Endothelial cell (in vitro differentiated cells): ENCODE measurements around the gene SPRY2. TPM values are rescaled to one million over a fixed set of nuclear protein-coding genes. Genes with fewer than 3 reads are reported as not detected.
A peak's percentile ranks its signal among the peaks of the same experiment; 100 is the strongest.

Source experiments
- DNase-seq: peaks from one replicate; pipeline ENCODE4 v3.0.0; 2021; ENCODE audit warnings: low spot score
- H3K27ac Mint-ChIP-seq: one replicate; pipeline ENCODE4 v1.8.0; 2021; ENCODE audit warnings: mixed read lengths, inconsistent platforms; ENCODE audit not compliant: unreplicated experiment
- H3K27me3 Mint-ChIP-seq: one replicate; pipeline ENCODE4 v1.8.0; 2021; ENCODE audit warnings: mild to moderate bottlenecking, moderate library complexity, mixed read lengths, inconsistent platforms; ENCODE audit not compliant: unreplicated experiment
- H3K36me3 Mint-ChIP-seq: one replicate; pipeline ENCODE4 v1.8.0; 2021; ENCODE audit warnings: mild to moderate bottlenecking, low read depth, mixed read lengths, inconsistent platforms; ENCODE audit not compliant: unreplicated experiment
- H3K4me1 Mint-ChIP-seq: one replicate; pipeline ENCODE4 v1.8.0; 2021; ENCODE audit warnings: mild to moderate bottlenecking, mixed read lengths, inconsistent platforms; ENCODE audit not compliant: unreplicated experiment
- H3K4me3 Mint-ChIP-seq: one replicate; pipeline ENCODE4 v1.8.0; 2021; ENCODE audit warnings: mild to moderate bottlenecking, mixed read lengths, inconsistent platforms; ENCODE audit not compliant: unreplicated experiment
- H3K9me3 Mint-ChIP-seq: one replicate; pipeline ENCODE4 v1.8.0; 2021; ENCODE audit warnings: mixed read lengths, inconsistent platforms; ENCODE audit not compliant: unreplicated experiment
- long read RNA-seq: library from polyadenylated mRNA; unstranded; transcript quantifications from one replicate; pipeline ENCODE4 v2.0.0, GENCODE V29; 2020; ENCODE audit not compliant: unreplicated experiment
- total RNA-seq: library from RNA; stranded (reverse); fragmentation: NEBNext Ultra II Directional; extraction: Animal tissue kit (Norgen Biotek cat#: 25700); gene quantifications from one replicate; pipeline ENCODE4 v1.2.1, GENCODE V29; 2021; ENCODE audit not compliant: unreplicated experiment
- TF ChIP-seq, protein P1 (sequence below): fragments of 200-600 bp; sonication (generic); IDR thresholded peaks from one replicate; pipeline ENCODE4 v1.5.0; 2021; ENCODE audit warnings: antibody characterized with exemption; ENCODE audit not compliant: unreplicated experiment

The SPRY2 gene, protein sequence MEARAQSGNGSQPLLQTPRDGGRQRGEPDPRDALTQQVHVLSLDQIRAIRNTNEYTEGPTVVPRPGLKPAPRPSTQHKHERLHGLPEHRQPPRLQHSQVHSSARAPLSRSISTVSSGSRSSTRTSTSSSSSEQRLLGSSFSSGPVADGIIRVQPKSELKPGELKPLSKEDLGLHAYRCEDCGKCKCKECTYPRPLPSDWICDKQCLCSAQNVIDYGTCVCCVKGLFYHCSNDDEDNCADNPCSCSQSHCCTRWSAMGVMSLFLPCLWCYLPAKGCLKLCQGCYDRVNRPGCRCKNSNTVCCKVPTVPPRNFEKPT
- 21.7 TPM for total RNA-seq
- long read RNA-seq, partial matches to known transcripts = 0 of 2 reads
- long read RNA-seq, other reads (novel, unspliced or antisense) = 0 of 2 reads

DNA sequence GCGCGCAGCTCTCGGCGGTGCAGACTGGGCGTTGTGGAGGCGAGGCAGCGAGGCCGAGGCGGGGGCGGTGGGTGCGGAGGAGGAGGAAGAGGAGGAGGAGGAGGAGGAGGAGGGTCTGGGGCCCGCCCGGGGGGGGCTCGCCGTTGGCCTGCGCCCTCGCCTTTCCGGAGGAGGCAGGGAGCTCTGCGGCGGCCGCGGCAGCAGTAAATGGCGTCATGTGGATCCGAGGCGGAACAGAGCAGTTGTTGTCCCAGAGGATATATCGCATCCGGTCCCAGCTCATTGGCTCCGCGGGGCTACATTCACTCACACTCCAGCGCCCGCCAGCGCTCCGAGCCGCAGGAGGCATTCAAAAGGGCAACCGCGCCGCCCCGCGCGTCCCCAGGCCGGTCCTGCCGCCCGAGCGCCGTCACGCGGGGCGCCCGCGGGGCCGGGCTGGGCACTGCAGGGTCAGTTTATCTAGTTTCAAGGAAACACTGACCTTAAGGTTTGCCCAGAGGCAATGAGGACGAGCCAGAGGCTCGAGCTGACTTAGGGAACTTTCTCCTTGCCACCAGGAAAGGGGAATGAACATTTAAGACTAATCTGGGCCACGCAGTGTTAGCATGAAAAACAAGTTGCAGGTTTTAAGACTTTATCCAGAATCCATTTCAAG, at the start of gene SPRY2:
Gene SPRY2 (minus strand): TSS at position 26 of the 655 bp plus-strand sequence. CDS start 3,421 bp downstream, outside the sequence.
- no peaks in the 10 kb centered on the region for H3K9me3 Mint-ChIP-seq
- H3K27ac Mint-ChIP-seq = peak within 1 kb of the TSS; percentile 100
- DNase-seq = peak; percentile 90
- peaks cover 14% of the 10 kb centered on the region for H3K36me3 Mint-ChIP-seq
- peaks cover 8% of the 10 kb centered on the region for H3K27me3 Mint-ChIP-seq
- TF ChIP-seq, protein P1, sequence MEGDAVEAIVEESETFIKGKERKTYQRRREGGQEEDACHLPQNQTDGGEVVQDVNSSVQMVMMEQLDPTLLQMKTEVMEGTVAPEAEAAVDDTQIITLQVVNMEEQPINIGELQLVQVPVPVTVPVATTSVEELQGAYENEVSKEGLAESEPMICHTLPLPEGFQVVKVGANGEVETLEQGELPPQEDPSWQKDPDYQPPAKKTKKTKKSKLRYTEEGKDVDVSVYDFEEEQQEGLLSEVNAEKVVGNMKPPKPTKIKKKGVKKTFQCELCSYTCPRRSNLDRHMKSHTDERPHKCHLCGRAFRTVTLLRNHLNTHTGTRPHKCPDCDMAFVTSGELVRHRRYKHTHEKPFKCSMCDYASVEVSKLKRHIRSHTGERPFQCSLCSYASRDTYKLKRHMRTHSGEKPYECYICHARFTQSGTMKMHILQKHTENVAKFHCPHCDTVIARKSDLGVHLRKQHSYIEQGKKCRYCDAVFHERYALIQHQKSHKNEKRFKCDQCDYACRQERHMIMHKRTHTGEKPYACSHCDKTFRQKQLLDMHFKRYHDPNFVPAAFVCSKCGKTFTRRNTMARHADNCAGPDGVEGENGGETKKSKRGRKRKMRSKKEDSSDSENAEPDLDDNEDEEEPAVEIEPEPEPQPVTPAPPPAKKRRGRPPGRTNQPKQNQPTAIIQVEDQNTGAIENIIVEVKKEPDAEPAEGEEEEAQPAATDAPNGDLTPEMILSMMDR = no peak
- H3K4me3 Mint-ChIP-seq = peak within 1 kb of the TSS; percentile 94
- peaks cover 17% of the 10 kb centered on the region for H3K4me1 Mint-ChIP-seq

DNA sequence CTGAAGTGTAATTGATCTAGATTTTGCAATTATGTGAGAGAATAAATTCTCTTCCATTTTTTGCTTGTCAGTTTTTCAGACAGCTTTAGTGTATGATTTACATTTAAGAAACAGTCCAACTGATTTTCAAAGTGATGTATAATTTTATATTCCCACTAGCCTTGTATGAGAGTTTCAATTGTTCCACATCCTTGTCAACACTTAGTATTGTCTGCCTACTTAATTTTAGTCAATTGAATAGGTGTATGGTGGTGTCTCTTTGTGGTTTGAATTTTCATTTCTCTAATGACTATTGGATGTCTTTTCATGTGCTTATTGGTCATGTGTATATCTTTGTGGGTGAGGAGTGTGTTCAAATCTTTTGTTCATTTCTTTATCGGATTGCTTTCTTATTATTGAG, 49.4 kb upstream of the SPRY2 start:
- no peak overlapping the region for H3K27ac Mint-ChIP-seq
- H3K9me3 Mint-ChIP-seq = no peaks in the 10 kb centered on the region
- H3K36me3 Mint-ChIP-seq = no peaks in the 10 kb centered on the region
- no peak for DNase-seq
- H3K4me3 Mint-ChIP-seq = no peak overlapping the region
- no peaks in the 10 kb centered on the region for H3K4me1 Mint-ChIP-seq
- TF ChIP-seq, protein P1 = no peak
- H3K27me3 Mint-ChIP-seq = no peaks in the 10 kb centered on the region

DNA sequence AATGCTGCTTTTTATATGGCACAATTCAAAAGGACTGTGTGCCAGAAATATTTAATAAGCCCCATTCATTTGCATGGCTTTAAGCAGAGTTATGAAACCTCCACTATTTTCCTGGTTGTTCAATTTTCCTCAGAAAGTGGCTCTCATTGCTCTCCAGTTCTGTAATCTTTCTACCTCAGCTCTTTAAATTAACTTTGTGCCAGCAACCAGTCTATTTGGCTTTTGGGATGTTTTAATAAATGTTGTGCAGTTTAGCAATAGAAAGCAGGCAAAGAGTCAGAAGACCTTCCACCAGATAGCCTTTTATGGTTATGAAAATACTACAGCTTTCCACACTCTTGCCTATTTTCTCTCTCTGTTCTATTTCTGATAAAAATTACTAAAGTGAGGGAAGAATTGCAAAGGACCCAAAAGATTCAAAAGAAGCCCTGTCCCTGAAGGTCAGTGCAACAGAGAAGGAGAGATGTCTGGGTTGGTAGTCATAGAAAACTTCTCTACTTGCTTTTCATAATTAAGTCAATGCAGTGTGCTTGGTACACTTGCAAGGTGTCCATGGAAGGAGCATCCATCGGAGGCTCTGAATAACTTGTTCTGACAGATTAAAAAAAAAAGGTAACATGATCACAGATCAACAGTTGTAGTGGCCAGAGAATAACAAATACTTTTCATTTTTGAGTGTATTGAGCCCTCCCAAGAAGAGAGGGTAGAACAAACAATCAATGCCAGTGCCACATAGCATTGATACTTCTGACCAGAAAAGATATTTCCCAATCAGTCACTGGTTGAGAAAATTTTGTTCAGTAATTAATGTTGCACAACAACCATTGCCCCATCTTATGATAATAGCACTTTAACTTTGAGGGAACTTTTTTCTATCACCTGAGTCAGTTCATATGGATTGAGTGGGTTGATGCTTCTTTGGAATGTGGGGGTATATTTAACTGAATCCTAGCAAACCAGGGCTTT, 48.4 kb upstream of the SPRY2 start:
- no peaks in the 10 kb centered on the region for H3K36me3 Mint-ChIP-seq
- H3K9me3 Mint-ChIP-seq = no peaks in the 10 kb centered on the region
- H3K4me3 Mint-ChIP-seq = no peak overlapping the region
- TF ChIP-seq, protein P1 = no peak
- H3K4me1 Mint-ChIP-seq = no peaks in the 10 kb centered on the region
- no peak for DNase-seq
- H3K27me3 Mint-ChIP-seq = no peaks in the 10 kb centered on the region
- H3K27ac Mint-ChIP-seq = no peak overlapping the region

DNA sequence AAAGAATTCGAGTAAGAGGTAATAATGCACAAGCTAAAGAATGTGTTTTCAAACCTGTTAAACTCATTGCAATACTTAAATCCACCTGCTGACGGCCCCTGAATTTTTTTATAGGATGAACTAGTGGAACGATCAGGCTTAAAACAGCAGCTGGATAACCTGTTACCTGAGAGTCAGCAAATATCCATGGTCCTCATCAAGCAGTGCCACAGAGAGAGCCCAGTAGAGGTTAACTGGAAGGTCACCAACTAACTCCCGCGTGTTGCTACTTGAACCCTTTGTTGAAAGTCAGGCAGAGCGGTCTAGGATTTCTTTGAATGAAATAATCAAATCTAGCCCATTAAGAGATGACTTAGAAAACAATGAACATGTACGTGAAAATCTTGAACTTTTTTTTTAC, 47.6 kb upstream of the SPRY2 start:
- Mint-ChIP-seq H3K9me3 (no peaks in the 10 kb centered on the region), H3K27ac (no peak overlapping the region), H3K36me3 (no peaks in the 10 kb centered on the region), H3K4me1 (no peaks in the 10 kb centered on the region), H3K4me3 (no peak overlapping the region), H3K27me3 (no peaks in the 10 kb centered on the region)
- TF ChIP-seq, protein P1 = no peak
- no peak for DNase-seq
